ENCODE measurements around the gene ETV3. TPM values are rescaled to one million over a fixed set of nuclear protein-coding genes. Genes with fewer than 3 reads are reported as not detected.

ETV3 gene
- total RNA-seq, 2 experiments from 2014 or later = 47.7 to 47.9 TPM

- CTCF ChIA-PET = interaction anchor here (1.4 kb wide), 1 partner anchor 23 kb away, joined by 4 read pairs; no protein-coding TSS in a partner anchor
- intact Hi-C loops (cut with micrococcal nuclease) = no loop called here
- Mint-ChIP-seq H3K27ac (no peak overlapping the region), H3K9me3 (no peaks in the 10 kb centered on the region), H3K4me3 (no peak overlapping the region), H3K4me1 (ENCODE audit: low read depth) (no peaks in the 10 kb centered on the region), H3K36me3 (ENCODE audit: low read depth) (no peaks in the 10 kb centered on the region), H3K27me3 (peaks cover 9% of the 10 kb centered on the region)
- ATAC-seq = no peak
- TF ChIP-seq CTCF (IDR thresholded peaks at IDR 0.05) = no peak
- POLR2A ChIA-PET = interaction anchor here (1.0 kb wide), 1 partner anchor 19 kb away, joined by 3 read pairs; no protein-coding TSS in a partner anchor
- DNase-seq = no peak
Observed at GRCh38 chr1:157113106-157113505, 25.1 kb downstream of the ETV3 start.

GRCh38 chr1:157112186-157112867 is 25.9 kb downstream of the ETV3 start:
- Mint-ChIP-seq H3K27me3 (peaks cover 12% of the 10 kb centered on the region), H3K36me3 (ENCODE audit: low read depth) (no peaks in the 10 kb centered on the region), H3K9me3 (no peaks in the 10 kb centered on the region), H3K4me3 (no peak overlapping the region), H3K4me1 (ENCODE audit: low read depth) (no peaks in the 10 kb centered on the region), H3K27ac (no peak overlapping the region)
- no peak for TF ChIP-seq CTCF (IDR thresholded peaks at IDR 0.05)
- ChIA-PET CTCF (interaction anchor here (1.4 kb wide), 1 partner anchor 22 kb away, joined by 4 read pairs; no protein-coding TSS in a partner anchor), POLR2A (no interaction called here)
- no peak for DNase-seq
- intact Hi-C loops (cut with micrococcal nuclease) = no loop called here
- ATAC-seq = no peak

- CTCF ChIA-PET = interaction anchor here (2.7 to 2.8 kb wide), 2 partner anchors 22 to 45 kb away, joined by 10 to 20 read pairs; no protein-coding TSS in a partner anchor
- no peaks in the 10 kb centered on the region for H3K9me3 Mint-ChIP-seq
- ATAC-seq (no peak), DNase-seq (no peak)
- no peak overlapping the region for H3K4me3 Mint-ChIP-seq
- no peaks in the 10 kb centered on the region for H3K36me3 Mint-ChIP-seq (ENCODE audit: low read depth)
- peaks cover 18% of the 10 kb centered on the region for H3K27me3 Mint-ChIP-seq
- TF ChIP-seq CTCF (IDR thresholded peaks at IDR 0.05) = no peak
- H3K27ac Mint-ChIP-seq = no peak overlapping the region
- POLR2A ChIA-PET = no interaction called here
- intact Hi-C loops (cut with micrococcal nuclease) = no loop called here
- peaks cover 1% of the 10 kb centered on the region for H3K4me1 Mint-ChIP-seq (ENCODE audit: low read depth)
Observed at GRCh38 chr1:157111396-157112165, 26.6 kb downstream of the ETV3 start.

- Mint-ChIP-seq H3K27me3 (peaks cover 19% of the 10 kb centered on the region), H3K9me3 (no peaks in the 10 kb centered on the region), H3K4me1 (ENCODE audit: low read depth) (peaks cover 9% of the 10 kb centered on the region), H3K4me3 (no peak overlapping the region), H3K36me3 (ENCODE audit: low read depth) (no peaks in the 10 kb centered on the region), H3K27ac (no peak overlapping the region)
- ChIA-PET CTCF (interaction anchor here (0.9 to 2.8 kb wide), 4 partner anchors 21 to 86 kb away, joined by 3 to 20 read pairs (median 7); no protein-coding TSS in a partner anchor), POLR2A (interaction anchor here (1.0 to 1.7 kb wide), 3 partner anchors 15 to 28 kb away, joined by 3 to 4 read pairs (median 4); no protein-coding TSS in a partner anchor)
- intact Hi-C loops (cut with micrococcal nuclease) = no loop called here
- DNase-seq (no peak), ATAC-seq (no peak)
- no peak for TF ChIP-seq CTCF (IDR thresholded peaks at IDR 0.05)
Observed at GRCh38 chr1:157110686-157111085, 27.5 kb downstream of the ETV3 start.
